OCI-M2 (cell line): ENCODE measurements around the gene SMIM1.
"Not testable (repeated sequence)": the region's sequence is repeated elsewhere in the genome, so short reads cannot be mapped to it uniquely, and the experiment has no call there.

ENCODE experiments used
- DNase-seq: peaks from one replicate; lab custom pipeline; 2025; ENCODE audit not compliant: unreplicated experiment; lab: John Stamatoyannopoulos, UW

SMIM1 gene

DNA sequence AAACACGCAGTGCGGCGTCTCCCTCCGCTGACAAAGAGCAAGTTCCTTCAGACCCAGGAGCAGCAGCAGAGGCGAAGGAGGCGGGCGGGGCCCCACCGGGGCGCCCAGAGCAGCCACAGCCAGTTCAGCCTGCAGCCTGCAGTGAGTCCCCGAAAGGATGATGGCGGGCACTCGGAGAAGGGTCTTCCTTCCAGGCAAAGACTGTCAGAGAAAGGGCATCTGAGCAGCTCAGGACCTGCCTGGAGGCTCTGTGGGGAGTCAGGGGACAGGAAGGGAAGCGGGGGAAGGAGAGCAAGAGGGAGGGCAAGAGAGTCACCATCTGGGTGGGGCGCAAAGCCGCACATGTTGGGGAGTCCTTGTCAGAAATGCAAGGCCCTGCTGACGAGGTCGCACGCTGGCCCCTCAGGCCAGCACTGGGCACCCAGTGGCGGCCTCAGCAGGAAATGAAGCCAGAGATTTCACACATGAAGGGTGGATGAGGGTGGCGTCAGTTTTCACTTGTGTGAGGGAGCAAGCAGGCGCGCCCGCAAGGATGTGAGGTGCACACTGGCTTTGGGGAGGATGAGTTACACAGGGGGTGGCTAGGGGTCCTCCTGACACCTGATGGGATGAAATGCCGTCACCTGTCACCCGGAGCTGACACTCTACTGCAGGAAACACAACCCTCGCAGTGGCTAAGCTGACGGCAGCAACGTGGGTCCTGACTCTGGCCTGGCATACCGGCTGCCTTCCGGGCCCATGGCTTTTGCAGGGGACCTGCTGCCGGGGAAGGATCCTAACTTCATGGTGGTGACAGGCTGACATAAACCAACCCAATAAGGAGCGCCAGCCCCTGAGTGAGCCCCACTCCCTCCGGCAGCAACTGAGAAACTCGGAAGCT, 17.1 kb downstream of the SMIM1 start:
- no peak for DNase-seq

DNA sequence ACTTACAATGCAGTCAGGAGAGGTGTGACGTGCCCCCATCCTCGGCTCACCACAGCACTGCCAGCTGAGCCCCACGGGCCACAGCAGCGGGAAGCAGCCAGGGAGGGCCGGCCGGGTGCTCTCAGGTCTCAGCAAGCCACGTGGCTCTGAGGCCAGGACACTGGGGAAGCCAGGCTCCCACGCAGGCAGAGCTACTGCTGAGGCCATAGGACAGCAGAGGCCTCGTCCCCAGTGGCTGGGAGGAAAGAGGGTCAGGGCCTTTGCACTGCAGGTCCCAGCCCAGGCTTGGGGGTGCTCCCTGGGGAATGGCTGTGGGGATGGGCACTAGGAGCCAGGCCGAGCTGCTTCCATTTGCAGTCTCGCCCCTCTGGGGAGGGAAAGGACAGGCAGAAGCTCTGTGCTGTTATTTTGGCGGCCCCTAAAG, 18.0 kb downstream of the SMIM1 start:
- no peak for DNase-seq

DNA sequence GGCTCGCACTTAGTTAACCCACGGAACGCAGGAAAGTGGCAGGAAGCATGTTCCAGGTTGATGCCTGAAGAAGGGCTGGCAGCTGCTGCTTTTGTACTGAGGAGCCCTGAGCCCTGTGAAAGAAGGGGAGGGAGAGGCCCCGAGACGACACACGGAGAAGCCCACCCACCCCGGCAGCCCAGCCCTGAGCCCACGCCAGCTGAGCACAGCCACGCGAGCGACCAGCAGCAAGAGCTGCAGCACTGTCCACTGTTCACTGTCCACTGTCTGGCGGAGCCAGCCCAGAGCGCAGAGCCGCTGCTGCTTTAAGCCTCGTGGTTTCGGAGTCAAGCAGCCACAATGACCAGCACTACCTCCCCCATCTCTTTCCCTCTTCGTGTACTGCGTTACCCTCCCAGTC, 18.4 kb downstream of the SMIM1 start:
- DNase-seq: no peak

DNA sequence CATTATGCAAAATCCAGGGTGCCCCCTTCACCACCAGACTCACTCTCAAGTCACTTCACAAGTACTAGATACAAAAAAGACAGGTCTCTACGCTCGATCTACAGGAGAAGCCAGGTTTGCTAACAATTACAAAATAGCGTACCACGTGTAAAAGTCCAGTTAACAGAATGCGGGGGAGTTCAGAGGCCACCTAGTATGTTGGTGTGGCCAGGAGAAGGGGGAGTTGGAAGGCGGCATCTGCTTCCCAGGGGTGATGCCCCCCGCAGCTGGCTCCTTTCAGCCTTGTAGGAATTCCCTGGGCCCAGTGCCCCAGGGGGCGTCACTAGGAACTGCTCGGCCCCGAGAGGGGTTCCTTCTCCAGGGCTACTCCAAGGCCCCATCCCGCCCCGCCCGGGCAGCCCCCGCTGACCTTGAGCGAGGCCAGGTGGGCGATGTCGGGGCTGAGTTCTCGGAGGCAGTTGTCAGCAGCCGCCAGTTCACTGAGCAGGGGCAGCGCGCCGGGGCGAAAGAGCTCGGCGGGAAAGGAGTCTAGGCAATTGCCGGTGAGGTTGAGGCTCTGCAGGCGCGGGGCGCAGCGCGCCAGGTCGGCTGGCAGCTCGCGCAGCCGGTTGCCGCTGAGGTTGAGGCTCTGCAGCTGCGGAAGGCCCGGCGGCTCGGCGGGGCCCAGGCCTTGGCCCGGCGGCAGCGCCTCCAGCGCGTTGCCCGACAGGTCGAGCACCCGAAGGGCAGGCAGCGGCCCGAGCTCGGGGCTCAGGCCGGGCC, 23.1 kb downstream of the SMIM1 start:
- no peak for DNase-seq

DNA sequence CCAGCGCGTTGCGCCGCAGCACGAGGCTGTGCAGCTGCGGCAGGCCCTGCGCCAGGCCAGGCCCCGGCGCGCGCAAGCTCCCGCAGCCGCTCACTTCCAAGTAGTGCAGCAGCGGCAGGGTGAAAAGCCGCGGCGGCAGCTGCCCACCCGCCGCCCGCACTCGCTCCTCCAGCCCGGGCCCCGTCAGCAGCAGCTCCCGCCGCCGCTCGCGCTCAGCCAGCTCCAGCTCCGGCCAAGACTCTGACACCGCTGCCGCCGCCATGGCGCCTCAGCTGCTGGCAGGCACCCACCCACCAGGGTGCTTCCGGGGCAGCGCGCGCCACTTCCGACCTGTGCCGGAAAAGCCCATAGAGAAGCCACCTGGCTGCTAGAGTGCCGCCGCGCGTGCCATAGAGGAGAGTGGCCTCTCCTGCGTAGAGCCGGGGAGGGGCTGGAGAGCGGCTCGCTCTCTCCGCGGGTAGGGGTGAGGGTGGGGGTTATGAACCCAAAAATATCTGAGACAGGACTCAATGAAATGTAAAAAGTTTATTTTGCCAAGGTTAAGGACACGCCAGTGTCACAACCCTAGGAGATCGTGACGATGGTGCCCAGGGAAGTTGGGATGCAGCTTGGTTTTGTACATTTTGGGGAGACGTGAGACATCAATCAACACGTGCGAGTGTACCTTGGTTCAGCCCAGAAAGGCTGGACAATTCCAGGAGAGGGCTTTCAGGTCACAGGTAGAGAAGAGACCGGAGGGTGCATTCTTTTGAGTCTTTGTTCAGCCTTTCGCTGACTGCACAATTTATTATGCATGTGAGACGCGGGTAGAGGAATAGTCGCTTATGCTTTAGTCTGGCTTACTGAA, 23.9 kb downstream of the SMIM1 start, which contains the start of gene LRRC47:
LRRC47 (minus strand) TSS at position 284 of the 847 bp plus-strand sequence; CDS start at position 262, 22 bp downstream.
- peak; percentile 66 for DNase-seq

DNA sequence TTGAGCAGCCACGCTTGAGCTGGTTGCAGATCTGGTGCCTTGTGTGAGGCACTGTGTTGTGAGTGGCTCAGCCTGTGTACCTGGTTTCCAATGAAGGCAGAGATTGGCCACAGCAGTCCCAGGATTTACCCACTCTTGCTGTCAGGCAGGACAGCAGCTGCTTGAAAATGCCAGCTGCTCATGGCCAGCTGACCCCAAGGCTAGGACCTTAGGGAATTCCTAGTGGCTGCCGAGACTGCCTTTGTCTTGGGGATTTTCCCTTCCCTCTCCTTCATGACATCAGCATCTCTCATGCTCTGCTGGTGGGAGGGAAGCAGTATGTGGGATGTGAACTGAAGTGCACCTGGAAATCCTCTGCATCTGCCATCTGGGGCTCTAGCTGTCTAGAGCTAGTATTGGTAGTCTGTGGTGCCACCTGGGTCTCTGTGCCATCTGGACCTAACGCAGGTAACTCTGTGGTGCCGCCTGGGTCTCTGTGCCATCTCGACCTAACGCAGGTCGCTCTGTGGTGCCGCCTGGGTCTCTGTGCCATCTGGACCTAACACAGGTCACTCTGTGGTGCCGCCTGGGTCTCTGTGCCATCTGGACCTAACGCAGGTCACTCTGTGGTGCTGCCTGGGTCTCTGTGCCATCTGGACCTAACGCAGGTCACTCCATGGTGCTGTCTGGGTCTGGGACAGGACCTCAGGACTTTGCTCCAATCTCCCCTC, 27.6 kb downstream of the SMIM1 start:
- no peak for DNase-seq

DNA sequence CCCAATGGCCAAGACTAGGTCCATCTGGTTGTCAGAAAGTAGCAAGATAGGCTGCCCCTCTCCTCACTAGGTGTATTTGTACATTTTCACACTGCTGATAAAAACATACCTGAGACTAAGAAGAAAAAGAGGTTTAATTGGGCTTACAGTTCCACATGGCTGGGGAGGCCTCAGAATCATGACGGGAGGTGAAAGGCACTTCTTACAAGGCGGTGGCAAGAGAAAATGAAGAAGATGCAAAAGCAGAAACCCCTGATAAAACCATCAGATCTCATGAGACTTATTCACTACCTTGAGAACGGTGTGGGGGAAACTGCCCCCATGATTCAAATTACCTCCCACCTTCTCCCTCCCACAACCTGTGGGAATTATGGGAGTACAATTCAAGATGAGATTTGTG, 28.2 kb downstream of the SMIM1 start:
- DNase-seq: not testable (repeated sequence)

DNA sequence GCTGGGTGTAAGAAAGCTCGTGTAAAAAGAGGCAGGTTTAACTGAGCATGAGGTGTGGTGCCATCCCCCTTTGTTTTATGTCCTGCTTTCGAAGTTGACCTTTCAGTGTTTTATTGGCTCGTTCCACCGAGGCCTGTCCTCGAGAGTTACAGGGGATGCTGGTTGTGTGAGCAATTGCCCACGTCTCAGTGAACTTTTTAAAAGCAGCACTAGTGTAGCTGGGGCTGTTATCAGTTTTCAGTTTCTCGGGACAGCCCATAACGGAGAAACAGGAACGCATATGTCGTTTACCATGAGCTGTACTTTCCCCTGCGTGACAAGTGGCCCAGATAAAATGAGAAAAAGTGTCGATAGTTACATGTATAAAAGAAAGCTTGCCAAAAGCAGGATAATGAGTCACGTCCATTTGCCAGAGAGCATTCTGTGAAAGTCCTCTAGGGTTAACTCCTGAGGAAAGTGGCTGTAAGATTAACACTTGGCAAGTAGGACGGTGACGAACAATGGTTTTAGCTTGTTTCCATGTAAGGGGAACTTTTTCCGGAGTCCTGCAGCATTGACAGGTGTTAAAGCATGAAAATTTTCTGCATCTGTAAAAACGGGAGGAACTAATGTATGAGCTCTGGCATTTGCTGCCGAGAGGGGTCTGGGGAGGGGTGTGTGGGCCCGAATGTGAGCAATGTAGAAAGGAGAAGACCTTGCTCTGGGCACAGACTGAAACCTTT, 31.5 kb downstream of the SMIM1 start:
- DNase-seq: no peak

DNA sequence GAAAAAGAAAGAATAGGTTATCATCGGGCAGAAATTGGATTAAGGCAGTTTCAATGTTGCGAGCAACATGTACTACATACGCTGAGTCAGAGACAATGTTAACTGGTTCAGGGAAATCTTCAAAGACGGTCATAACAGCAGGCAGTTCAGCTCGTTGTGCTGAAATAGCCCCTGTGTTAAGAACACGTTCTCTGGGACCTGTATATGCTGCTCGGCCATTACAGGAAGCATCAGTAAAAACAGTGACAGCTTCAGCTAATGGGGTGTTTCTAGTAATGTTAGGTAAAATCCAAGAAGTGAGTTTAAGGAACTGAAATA, 32.0 kb downstream of the SMIM1 start:
- DNase-seq: not testable (repeated sequence)

DNA sequence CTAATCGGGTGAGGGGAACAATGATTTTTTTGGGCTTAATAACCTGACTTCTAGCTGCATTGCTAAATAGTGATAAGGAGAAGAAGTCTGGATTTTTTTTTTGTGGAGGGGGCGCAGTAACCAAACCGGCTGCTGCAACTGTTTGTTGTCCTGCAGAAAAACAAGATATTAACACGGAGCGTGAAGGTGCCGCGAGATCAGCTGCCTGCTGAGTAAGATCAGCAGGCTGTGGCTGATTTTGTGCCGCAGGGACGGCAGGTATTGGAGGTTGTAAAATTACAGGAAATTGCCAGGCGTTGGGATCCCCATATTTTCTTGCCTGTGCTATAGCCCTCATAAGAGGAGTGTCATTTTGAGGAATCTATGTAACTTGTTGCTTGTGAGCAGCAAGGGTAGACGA, 32.5 kb downstream of the SMIM1 start:
- no peak for DNase-seq

DNA sequence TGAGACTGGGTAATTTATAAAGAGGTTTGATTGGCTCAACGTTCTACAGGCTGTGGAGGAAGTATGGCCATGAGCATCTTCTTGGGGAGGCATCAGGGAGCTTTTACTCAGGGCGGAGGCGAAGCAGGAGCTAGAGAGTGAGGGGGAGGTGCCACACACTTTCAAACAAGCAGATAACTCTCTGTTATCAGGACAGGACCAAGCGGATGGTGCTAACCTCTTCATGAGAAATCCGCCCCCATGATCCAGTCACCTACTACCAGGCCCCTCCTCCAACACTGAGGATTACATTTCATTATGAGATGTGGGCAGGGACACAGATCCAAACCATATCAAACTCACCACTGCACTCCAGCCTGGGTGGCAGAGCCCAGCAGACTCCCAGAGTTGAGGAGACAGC, 35.2 kb downstream of the SMIM1 start:
- no peak for DNase-seq

DNA sequence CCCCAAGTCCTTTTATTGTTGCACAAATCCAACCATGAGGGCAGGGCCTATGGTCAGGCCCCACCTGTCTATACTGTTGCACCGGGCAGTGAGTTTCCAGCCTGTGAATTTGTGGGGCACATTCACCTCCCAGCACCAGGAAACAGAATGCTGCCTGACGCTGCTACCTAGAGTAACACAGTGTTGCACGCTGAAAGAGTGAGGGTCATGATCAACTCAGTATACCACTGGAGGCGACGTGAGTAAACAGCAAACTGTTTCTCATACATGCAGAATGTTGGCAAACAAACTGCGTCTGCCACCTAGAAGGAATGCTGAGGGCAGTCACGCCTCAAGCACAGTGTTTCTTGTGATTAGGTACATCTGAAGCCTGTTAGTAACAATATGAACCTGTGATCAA, 37.1 kb downstream of the SMIM1 start:
- no peak for DNase-seq

DNA sequence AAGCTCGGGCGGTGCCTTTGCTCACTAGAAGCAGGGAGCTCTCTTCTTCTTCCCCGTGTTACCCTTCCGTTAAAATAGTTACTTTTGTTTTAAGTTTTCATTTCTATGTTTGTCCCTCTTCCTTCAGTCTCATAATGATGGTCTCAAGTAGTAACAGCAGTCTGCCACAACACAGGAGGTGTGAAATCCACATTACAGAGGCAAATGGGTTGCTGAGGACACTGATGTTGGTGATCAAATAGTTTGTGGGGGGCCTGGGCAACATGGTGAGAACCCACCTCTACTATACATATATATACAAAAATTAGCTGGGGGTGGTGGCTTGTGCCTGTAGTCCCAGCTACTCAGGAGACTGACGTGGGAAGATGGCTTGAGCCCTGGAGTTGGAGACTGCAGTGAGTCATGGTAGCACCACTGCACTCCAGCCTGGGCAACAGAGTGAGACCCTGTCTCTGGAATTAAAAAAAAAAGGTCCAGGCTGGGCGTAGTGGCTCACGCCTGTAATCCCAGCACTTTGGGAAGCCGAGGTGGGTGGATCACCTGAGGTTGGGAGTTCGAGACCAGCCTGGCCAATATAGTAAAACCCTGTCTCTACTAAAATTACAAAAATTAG, 37.7 kb downstream of the SMIM1 start:
- DNase-seq: not testable (repeated sequence)

DNA sequence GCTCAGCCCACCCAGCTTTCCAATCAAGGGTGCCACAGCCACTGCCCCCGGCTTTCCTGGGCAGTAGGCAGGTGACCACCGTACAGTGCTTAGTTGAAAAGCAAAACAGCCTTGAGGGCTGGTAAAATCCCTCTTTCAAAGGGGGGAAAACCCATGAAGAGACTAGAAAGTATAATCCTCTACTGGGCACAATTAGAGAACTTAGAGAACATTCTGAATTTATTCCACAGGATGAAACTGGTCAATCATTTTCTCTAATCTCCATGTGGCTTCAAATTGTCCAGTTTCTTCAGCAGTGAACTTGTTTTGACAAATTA, 39.0 kb downstream of the SMIM1 start:
- no peak for DNase-seq

DNA sequence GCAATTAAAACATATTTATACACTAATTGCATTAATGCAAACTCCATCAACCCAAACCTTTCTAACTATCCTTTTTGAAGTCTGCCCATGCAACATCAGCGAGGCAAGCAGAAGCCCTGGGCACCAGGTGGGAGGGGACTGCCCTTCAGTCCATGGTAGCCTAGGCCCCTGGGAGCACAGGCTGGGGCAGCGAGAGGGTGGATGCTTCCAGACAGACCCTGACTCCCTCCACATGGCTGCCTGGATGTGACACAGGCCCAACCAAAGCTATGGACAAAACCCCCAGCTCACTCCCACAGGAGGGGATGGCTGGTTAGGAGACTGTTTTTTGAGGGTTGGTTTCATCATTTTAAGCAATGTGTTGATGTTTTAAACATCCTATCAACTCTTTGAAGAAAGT, 41.5 kb downstream of the SMIM1 start:
- no peak for DNase-seq

DNA sequence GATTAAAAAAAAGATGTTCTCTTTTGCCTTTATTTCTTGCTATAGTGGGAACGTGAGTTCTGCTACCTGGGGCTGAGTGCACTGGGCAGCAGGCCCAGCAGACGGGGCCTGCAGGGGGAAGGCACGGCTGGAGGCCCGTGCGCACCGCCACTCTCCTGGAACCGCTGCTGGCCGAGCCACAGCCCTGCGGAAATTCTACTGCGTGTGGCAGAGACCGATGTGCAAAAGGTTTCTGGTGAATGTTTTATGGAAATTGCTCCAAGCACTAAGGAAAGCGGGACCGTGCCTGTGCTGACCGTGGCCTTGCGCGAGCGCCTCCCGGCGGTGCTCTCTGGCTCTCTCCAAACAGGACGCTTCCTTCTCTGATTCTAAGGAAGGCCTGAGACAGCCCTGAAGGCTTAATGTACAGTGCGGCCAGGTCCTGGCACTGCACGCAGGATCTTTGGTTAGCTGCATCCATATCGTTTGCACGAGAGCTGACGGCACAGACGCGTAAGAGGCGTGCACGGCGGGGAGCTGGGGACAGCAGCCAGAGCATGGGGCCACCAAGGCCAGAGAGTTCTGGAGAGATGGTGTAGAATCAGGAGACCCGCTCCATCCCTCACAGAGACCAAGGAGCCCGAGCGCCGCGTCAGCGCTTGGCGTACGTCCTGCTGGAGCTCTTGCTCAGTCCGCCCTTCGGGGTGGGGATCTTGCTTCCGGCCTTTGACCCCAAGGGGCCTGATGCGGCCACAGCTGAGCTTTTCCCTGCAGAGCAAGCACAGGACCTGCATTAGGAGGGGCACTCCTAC, 42.4 kb downstream of the SMIM1 start:
- DNase-seq: no peak

DNA sequence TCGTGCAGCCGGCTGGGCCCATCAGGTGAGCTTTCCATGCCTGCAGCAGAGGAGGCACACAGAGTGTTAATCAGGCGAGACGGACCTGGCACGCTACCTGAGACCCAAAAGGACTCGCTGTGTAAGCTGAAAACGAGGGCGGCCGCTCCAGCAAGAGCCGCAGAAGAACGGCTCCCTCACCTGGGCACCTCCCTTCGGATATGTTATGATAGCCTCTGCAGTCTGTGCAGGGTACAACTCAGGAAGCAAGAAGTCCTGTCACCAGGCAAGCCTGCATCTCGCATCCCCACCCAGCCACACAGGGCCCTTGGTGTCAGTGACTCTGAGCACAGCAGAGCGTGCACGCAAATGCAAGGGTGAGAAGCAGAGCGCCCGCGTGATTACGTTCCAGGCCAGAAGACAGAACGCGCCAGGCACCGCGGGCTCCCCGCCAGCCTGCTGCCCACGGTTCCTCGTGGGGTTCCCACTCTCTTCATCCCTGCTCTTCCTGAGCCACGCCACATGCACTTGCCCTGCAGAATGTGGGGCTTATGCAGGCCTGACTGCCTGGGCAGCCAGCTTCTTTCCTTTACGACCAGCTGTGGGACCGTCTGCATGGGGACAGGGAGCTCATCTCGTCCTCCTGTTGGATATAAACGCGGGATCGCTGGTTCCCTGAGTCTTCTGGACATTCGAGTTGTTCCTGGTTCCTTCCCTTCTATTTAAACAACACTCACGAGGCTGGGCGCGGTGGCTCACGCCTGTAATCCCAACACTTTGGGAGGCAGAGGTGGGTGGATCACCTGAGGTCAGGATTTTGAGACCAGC, 44.0 kb downstream of the SMIM1 start:
- DNase-seq: no peak

DNA sequence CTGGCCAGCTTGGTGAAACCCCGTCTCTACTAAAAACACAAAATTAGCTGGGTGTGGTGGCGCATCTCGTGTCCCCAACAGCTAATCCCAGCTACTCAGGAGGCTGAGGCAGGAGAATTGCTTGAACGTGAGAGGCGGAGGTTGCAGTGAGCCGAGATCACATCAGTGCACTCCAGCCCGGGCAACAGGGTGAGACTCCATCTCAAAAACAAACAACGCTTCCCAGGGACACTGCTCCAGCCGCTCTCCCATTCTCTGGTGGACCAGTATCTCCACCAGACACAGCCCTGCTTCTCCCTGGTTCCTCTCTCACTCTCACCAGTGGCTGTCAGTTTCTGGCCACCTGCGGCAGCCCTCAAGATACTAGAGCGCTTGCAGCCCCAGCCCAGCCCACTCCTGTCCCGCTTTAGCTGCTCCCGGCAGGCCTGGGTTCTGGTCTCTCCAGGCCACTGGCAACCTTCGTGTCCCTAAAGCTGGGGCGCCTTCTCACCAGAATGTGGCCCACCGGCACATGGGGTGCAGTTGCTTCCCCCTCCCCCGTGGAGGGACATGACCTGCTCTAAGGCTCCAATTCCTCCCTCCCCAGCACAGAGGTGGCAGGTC, 44.7 kb downstream of the SMIM1 start:
- no peak for DNase-seq
